Naive thymus-derived CD8-positive, alpha-beta T cell (primary cell): ENCODE data around the gene JAKMIP2. TPM values are rescaled to one million over a fixed set of nuclear protein-coding genes. Genes with fewer than 3 reads are reported as not detected.

Experiments used
- polyA plus RNA-seq, 3 donors: library from polyadenylated mRNA; unstranded; fragments of 300-500 nt; fragmentation: Illumina TruSeq; gene quantifications; one replicate each; pipeline ENCODE4 v1.2.3, GENCODE V29; 2021
- total RNA-seq, 8 experiments: library from RNA in 2 of 8; stranded (reverse) in 2 of 8; gene quantifications; one replicate each; pipeline ENCODE4 v1.2.3 and lab custom pipeline; 2021 to 2026

JAKMIP2 gene
- total and polyA plus RNA-seq, 5 experiments from 2014 or later = 0.44 to 3.5 (median 0.51) TPM

Other genes with a start within 250 kb of the JAKMIP2 start
- not detected for gene SPINK1, start 48.9 kb upstream of the JAKMIP2 start, total RNA-seq
- not detected for gene SPINK1, start 48.9 kb upstream of the JAKMIP2 start, polyA plus RNA-seq
- not detected for gene SCGB3A2, start 96.0 kb upstream of the JAKMIP2 start, total RNA-seq
- not detected for gene SCGB3A2, start 96.0 kb upstream of the JAKMIP2 start, polyA plus RNA-seq
- gene C5orf46, start 123.8 kb upstream of the JAKMIP2 start, total RNA-seq = not detected
- not detected for gene C5orf46, start 123.8 kb upstream of the JAKMIP2 start, polyA plus RNA-seq